ENCODE measurements around the gene PREPL.
"Not testable (repeated sequence)": the region's sequence is repeated elsewhere in the genome, so short reads cannot be mapped to it uniquely, and the experiment has no call there.

PREPL gene

DNA sequence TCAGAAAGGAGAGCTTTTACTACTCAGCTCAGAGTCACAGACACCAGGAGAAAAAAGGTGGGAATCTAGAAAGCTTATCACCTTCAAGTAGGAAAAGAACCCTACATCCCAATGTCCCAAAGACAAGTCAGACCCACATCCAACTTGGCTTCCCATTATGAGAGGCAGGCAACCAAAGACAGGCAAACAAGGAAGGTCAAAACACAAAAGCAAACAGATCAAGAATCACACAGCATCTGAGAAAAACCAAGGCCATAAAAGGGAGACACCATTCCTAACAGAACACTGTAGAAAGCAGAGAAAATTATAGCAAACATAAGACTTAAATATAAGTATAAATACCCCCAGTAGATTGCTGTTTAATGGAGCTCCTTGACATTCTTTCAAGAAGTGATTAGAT is 45.3 kb downstream of the PREPL start:
- DNase-seq (ENCODE audit: insufficient read length, low spot score): no peak
- no peak for FAIRE-seq
- no peak for TF ChIP-seq CTCF (IDR thresholded peaks at IDR 0.05; ENCODE audit: insufficient read depth, missing control alignments)

DNA sequence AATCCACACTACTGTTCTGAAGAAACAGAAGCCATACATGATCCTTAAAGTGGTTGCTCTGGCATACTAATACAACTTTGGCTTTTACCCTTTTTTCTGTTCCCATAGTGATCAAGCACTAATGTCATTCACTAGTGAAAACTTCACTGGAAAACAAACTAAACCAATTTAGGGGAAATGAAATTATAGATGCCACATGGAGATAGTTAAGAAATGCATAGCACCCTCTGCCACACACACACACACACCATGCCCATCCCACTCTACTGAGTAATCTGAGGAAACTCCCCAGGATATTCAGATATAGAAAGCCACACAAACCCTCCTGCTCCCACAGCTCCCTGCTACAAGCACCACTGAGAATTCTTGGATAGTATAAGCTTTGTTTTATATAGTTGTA is 46.9 kb downstream of the PREPL start:
- DNase-seq (ENCODE audit: insufficient read length, low spot score): no peak
- no peak for FAIRE-seq
- TF ChIP-seq CTCF (IDR thresholded peaks at IDR 0.05; ENCODE audit: insufficient read depth, missing control alignments): no peak

- FAIRE-seq (no peak), DNase-seq (ENCODE audit: insufficient read length, low spot score) (no peak)
- TF ChIP-seq CTCF (IDR thresholded peaks at IDR 0.05; ENCODE audit: insufficient read depth, missing control alignments): no peak
Observed at GRCh38 chr2:44310287-44310686, 51.0 kb downstream of the PREPL start.

DNA sequence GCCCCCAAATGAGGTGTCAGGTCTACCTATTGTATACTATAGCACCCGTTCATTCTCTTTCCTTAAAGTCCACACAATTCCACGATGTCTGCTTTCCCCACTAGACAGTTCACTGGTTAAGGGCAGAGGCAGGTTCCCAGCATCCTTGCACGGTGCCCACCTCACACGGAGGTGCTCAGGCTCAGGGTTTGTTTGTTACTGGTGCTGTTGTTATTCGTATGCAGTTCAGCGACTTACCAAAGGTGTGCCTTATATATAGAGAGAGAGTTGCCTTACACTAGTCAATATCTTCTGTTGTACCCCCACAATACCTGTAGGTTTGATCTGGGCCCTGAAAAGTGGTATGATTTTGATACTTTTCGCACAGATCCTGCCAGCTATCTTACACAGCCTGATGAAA is 55.4 kb downstream of the PREPL start:
- TF ChIP-seq CTCF (IDR thresholded peaks at IDR 0.05; ENCODE audit: insufficient read depth, missing control alignments): no peak
- FAIRE-seq (no peak), DNase-seq (ENCODE audit: insufficient read length, low spot score) (no peak)

GRCh38 chr2:44304258-44304657 is 57.0 kb downstream of the PREPL start:
- TF ChIP-seq CTCF (IDR thresholded peaks at IDR 0.05; ENCODE audit: insufficient read depth, missing control alignments): no peak
- FAIRE-seq: no peak

GRCh38 chr2:44303766-44304165 is 57.5 kb downstream of the PREPL start:
- not testable (repeated sequence) for FAIRE-seq; DNase-seq (ENCODE audit: insufficient read length, low spot score)

More at GRCh38 chr2:44304258-44304657, 57.0 kb downstream of the PREPL start:
- no peak for DNase-seq (ENCODE audit: insufficient read length, low spot score)

GRCh38 chr2:44301111-44301510 is 60.2 kb downstream of the PREPL start:
- no peak for DNase-seq (ENCODE audit: insufficient read length, low spot score)
- no peak for FAIRE-seq
- no peak for TF ChIP-seq CTCF (IDR thresholded peaks at IDR 0.05; ENCODE audit: insufficient read depth, missing control alignments)

- FAIRE-seq (no peak), DNase-seq (ENCODE audit: insufficient read length, low spot score) (no peak)
- no peak for TF ChIP-seq CTCF (IDR thresholded peaks at IDR 0.05; ENCODE audit: insufficient read depth, missing control alignments)
Observed at GRCh38 chr2:44299635-44300034, 61.7 kb downstream of the PREPL start.

Data from D721Med (cell line).